Fibroblast of skin of left quadriceps (primary cell): Measurements from ENCODE around the gene ARHGEF16.
A peak's percentile ranks its signal among the peaks of the same experiment; 100 is the strongest.

Experiments used
- DNase-seq, 2 experiments: peaks; one replicate each; pipeline ENCODE4 v3.0.0-alpha.2; 2013; ENCODE audit warnings: low read depth in 2 of 2

The ARHGEF16 gene

DNA sequence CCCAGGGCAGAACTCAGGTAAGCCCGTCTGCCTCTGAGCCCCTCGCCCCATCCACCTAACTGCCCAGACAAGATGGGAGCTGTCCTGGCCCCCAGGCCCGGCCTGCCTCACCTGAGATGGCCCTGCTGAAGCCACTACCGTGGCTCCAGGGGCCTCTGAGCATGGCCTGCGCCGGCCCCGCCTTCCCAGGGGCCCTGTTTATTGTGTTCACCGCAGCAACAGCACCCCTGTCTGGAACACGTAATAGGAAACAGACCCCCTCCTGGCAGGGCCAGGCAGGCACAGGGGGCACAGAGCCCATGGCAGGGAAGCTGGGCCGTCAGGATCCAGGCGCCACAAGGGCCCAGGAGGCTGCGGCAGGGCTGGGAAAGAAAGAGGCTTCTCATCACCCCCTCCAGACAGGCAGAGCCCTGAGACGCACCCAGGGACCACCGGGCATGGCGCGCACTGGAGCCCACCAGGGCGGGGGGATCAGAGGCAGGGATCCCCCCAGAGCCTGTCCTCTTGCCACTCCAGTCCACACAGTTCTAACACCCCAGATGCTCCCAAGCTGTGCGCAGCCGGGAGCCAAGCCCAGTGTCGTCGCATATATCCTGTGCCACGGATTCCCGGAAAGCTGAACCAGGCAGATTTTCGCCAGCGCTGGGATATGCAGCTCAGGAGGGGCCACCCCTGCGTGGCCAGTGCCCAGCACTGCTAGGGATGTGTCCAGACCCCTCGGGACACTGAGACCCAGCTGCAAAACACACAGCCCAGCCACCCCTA, 62.6 kb downstream of the ARHGEF16 start:
- no peak for DNase-seq

DNA sequence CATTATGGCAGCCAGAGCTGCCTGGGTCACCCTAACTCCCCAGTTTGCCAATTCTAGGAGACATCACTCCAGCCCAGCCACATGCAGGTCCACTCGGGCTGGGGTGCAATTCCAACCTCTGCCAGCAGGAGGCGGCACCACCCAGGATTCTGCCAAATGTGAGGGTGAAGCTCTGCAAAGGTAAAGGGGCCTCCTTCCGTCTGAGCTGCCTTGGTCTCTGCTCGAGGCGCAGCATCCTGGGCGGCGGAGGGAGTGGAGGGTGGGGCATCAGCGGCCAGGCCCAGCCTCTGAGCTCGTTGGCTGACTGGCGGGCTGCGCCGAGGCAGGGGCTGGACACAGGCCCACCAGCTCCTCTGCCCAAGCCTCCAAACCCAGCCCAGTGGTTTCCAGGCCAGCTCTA, 63.8 kb downstream of the ARHGEF16 start:
- no peak for DNase-seq

DNA sequence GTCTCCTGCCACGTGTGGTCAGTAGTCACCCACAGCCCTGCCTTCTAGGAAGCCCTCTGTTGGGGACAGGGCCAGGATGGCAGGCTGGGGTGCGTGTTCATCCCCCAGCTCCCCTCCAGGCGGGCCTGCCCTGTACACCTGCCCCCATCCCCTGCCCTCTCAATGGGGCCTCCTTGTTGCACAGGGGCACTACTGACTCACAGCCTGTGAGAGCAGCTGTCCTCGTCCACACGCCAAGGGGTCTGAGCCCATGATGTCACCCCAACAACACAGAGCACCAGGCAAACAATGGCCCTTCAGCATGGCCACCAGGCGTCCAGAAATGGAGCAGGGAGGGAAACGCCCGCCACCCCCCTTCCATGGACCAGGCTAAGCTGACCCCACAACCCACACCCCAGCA, 64.3 kb downstream of the ARHGEF16 start:
- DNase-seq: no peak

DNA sequence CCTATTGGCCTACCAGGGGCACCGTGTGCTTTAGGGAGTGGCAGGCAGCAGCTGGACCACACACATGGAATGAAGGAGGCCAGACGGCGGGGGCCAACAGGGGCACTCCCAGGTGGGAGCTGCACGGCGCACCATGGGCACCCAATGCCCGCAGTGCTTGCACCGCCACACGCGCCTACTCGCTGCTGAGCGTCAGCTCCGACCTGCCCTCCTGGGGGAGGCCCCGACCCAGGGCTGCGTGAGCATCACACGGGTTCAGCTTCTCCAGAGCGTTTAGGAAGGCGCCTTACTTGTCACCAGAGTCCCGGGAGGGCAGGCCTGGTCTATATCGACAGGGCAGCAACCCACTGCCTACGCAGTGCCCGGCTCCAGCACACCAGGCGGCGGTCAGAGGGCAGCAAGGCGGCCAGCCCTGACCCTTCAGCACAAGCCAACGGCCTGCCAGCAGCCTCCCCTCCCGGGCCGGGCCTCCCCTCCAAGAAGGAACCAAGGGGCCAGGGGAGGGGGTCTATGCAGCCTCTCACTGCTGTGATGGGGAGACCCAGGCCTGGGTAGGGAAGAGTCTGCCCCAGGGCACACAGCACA, 64.9 kb downstream of the ARHGEF16 start:
- no peak for DNase-seq

DNA sequence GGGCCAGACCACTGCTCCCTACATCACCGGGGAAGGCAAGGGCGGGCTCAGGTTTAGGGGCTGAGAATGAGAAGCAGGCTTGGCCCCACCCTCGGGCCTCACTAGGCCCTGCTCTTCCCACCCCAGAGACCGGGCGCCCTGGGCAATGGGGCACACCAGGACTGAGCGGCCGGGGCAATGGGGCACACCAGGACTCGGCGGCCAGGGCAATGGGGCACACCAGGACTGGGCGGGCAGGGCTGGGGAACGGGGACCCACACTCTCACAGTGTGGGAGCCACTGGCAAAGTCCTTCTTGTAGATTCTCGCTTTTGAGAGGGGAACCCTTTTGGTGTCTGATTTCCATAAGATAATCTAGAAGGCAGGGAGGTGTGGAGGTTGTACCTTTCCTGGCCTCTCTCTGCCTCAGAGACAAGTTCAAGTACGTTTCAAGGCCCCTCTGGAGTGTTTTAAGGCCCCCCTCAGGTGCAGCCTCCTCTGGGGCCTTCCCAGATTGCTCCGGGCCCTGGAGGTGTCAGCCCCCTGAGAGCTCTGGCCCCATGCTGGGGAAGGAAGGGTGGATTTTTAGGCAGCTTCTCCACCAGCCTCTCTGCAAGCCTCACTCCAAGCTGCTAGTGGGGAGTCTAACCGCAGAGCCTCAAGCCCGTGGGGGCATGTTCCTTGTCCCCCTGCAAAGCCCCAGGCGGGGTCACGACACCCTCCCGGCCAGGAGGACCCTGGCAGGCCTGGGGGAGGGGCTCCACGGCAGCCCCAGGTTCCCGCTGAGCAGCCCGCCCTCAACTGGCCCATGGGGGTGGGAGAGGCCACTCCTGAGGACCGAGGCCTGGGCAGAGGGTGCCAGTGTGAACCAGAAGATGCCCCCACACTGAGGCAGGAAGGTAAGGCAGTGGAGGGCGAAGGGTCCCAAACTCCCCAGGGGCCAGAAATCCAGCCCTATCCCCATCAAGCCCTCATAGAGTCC, 66.2 kb downstream of the ARHGEF16 start:
- DNase-seq: no peak

DNA sequence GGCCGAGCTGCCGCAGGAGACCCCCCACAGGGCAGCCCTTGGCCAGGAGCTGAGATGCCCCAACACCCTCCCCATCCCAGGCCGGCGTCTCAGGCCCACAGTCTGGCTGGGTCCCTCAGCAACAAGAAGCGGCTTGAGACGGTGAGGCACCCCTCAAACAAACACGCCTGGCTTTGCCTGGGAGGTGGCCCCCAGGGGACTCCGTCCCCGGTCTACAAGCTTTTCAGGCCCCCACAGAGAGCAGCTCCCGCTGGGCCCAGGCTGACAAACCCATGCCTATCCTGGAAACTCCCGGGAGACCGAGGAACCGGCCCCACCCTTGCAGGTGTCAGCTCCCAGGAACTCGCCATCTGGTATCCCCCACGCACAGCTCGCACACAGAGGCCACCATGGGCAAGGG, 67.0 kb downstream of the ARHGEF16 start:
- no peak for DNase-seq

DNA sequence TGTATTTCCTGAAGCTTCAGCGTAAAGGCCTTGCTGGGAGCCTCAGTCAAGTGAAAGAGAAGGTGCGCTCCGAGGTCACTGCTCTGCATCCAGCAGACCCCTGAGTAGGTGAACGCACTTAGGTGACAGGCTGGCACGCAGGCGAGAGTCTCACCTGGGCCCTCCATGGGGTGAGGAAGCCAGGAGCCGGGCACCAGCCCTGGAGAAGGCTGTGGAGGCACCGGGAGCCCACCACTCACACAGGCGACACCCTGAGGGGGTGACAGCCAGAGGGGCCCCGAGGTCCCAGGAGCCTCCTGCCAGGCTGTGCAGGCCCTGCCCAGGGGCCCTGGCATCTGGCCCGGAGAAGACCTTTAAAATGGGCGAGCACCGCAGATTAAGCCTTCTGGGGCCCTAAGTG, 67.6 kb downstream of the ARHGEF16 start:
- DNase-seq: no peak

DNA sequence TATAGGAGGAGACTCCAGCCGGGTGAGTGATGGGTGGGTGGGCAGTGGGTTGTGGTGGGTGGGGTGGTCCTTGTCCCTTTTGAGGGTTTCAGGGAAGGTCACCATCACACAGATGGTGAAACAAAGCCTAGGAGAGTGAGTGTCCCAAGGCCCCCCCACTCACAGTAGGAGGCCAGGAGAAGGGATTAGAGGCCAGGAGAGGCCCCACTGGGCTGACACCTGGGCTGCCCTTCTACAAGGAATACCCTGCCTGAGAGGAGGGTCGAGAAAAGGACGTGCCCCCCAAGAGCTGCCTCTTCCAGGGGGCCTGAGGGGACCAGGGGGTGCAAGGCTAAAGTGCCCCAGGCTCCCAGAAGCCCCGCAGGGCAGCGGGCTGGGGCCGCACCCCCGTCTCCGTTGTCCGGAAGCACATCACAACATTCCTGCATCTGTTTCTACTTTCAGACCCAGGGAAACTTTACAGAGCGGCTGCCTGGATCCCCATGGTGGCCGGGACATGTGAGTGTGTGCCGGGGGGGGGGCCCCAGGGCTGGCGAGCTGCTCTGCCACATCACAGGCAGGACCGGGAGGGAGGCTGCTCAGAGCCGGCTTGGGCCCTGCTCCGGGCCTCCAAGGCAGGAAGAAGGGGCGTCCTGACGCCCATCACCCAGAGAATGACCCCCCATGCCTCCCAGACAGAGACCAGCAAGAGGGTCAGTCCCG, 68.2 kb downstream of the ARHGEF16 start:
- peak; percentile 82 to 85 for DNase-seq

DNA sequence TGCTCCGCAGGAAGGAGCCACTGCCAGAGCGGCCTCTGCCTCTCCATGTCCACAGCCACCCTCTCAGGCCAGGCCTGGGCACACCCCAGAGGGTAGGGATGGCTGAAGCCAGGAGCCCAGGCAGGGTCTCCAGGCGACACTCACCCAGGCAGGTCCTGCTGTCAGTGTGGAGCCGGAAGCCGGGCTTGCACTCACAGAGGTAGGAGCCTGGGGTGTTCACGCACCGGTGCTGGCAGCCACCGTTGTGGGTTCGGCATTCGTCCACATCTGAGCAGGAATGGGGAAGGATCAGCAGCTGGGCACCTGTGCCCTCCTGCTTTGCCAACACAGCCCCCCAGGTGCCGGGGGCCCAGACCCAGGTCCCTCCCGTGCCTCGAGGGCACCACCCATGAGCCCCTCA, 69.5 kb downstream of the ARHGEF16 start:
- no peak for DNase-seq

DNA sequence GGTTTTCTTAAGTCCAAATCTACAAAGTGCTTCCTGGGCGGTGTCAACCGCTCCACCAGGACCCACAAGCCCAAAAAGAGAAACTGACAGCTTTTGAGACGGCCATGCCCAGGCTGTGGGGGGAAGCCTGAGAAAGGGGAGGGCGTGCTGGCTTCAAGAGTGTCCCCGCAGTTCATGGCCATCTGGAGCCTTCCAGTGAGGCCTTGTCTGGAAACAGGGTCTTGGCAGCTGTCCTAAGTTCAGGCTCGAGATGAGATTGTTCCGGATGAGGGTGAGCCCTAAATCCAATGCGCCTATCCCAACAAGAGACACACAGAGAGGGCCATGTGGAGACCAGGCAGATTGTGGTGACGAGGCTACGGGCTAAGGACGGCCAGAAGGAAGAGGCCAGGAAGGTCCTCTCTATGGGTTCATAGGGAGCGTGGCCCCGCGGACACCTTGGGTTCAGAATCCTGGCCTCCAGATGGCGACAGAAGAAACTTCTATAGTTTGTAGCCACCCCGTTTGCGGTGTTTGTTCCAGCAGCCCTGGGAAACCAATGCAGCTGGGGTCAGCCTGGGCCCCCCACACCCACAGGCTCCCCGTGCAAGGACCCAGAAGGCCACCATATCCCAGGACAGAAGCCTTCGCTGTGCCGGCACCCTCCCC, 70.2 kb downstream of the ARHGEF16 start:
- DNase-seq: no peak

DNA sequence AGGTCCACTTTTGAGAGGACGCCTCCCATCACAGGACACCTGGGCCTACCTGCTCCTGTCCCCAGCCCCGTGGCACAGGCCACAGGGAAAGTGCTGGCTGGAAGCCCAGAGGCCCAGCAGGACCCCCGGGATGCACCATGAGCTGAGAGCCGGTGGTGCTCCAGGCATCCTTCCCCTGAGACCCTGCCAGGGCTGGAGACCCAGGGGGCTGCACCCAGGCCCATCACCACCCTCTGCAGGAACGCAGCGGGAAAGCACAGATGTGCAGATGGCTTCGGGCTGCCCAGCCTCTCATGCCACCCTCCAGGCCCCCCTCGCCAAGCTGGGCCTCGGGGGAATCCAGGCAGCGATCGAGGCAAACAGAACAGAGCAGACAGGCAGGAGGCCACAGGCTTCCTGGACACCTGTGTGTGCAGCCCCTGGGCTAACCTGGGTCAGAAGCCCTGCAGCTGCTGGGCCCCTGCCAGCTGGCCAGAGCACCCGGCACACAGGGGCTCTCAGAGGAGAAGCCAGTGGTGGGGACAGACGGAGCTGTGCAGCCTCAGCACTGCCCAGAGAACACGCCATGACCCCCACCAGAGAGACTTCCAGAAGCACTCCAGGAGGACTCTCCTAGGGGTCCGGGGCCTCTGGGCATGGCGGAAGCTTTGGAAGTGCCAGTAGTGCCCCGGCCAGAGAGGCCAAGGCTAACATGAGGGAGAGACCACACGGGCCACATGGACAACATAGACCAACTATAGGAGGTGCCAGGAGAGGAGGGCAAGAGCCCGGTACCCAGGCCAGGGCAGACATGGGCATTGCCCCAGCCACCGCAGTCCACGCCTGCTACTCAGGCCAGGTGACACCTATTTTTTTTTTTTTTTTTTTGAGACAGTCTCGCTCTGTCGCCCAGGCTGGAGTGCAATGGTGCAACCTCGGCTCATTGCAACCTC, 71.4 kb downstream of the ARHGEF16 start:
- DNase-seq: no peak

DNA sequence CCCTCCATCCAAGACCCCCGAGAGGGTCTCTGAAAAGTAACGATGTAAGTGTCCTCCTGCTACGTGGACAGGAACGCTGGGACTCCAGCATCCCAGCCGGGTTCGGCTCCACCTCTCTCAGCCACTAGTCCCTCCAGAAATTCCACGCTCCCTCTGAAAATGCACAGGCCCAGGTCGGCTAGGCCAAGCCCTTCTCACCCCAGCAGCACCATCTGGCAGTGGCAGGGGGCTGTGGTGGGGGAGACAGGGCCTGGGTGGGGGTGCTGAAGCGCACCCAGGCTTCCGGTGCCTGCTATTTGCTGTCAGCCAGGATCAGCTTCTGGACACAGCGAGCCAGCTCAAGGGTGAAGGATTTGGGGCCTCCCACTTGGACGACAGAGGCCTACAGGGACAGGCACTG, 73.3 kb downstream of the ARHGEF16 start:
- DNase-seq: no peak

DNA sequence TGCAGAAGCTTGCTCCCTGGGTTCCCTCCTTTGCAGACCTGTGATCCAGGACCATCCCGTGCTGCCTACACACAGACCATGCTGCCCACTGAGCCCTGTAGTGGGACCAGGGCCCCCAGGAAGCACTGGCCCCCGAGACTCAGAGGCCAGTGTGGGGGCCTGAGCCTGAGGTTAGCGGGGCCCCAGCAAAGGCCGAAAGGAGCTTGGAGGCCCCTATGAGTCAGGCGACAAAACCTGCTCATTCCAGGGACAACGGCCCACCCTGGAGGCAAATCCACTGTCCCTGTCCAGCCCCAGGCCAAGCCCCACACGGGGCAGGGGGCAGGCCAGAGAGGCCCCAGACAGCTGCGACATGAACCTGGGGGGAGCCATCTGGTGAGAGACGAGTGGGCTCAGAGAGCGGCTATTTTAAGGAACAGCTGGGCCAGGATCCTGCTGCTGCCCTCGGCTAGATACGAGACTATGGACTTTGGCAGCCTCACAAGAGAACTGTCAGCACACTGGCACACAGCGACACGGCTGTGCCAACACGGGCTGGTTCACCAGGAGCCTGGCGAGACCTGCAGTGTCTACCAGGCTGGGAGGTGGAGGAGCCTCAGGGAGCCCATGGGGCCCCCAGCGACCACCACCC, 74.7 kb downstream of the ARHGEF16 start:
- no peak for DNase-seq

DNA sequence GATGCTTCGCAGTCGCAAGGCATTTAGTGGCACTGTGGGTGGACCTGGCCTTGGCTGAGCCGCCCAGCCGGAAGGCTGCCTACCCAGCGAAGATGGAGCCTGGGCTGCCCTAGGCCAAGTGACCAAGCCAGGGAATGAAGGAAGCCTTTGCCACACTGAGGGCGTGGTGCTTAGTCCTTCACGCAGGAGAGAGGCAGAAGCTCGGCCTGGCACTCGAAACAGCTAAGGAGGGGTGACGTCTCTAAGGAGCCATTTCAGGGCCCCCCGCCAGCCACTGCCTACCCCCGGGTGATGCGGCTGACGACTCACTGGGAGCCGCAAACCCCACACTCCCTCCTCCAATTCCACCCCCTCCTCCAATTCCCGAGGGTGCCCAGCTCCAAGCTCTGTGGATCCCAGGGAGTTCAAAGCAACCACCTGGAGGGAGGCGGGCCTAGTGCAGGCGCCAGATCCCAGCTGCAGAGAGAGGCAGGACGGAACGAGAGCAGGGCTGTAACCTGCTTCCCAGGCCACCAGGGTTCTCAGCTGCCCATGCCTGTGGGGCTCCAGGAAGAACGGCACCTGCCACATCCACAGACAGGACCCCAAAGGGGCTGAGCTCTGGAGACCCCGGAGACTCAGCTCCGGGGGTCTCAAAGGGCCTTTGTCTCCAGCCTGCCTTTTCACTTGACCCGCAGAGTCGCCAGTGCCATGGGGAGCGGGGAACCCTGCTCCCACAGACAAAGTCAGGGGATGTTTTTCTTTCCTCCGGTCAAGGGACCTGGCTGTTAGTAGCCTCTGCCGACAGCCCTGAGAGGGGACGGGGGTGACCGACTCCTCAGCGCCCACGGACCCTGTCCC, 75.8 kb downstream of the ARHGEF16 start:
- DNase-seq: no peak
